Fibroblast of villous mesenchyme (primary cell): ENCODE data around the gene CEP104. TPM values are rescaled to one million over a fixed set of nuclear protein-coding genes. Genes with fewer than 3 reads are reported as not detected.

Source experiments
- DNase-seq: peaks from one replicate; pipeline ENCODE4 v3.0.0-alpha.2; 2010; ENCODE audit warnings: low read depth
- H3K4me3 ChIP-seq: 2 replicates; pipeline ENCODE4 v1.5.1; 2011; ENCODE audit warnings: low read depth, mild to moderate bottlenecking, low read length
- small RNA-seq: library from RNA; depleted of rRNA; stranded (forward); fragments of <200 nt; gene quantifications from one replicate; pipeline ENCODE3, GENCODE V24; 2012
- total RNA-seq: library from RNA; depleted of rRNA; stranded (reverse); fragments of >200 nt; gene quantifications from 2 replicates; pipeline ENCODE4 v1.2.3, GENCODE V29; 2012
- TF ChIP-seq, protein P1 (sequence below): IDR thresholded peaks from 2 replicates; pipeline ENCODE4 v1.5.1; 2012; ENCODE audit warnings: low read depth, mild to moderate bottlenecking, low read length; ENCODE audit not compliant: insufficient read depth

The CEP104 gene
- total RNA-seq, 1 donor: 28.1 TPM

DNA sequence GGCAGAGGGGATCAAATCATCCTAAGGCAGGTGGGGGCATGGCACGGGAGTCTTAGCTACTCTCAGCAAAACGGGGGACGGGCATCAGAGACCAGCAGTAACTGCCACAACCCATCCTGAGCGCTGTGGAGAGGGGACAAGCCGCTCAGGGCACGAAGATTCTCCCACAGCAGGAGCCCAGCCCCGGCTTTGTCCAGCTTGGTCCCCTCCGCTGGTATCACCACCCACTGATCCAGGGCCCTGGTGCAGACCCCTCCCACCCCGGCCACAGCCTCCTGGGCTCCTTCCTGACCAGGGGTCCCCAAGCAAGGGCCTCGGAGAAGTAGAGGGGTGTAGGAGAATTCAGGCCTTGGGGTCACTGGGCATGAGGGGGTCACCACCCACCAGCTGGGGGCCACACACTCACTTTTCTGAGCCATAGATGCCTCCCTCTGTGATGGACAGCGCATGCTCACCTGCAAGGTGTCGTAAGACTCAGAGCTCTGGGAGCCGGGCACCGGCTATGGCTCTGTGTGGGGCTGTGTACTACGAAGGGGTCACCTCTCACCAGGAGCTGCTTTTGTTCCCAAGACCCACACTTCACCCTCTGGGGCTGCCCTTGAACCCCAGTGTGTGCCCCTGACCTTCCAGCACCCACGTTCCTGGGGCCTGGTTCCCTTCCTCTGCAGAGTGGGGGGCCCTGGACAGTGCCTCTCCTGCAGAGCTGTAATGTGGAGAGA, 86.8 kb downstream of the CEP104 start:
- DNase-seq: no peak
- TF ChIP-seq, protein P1, sequence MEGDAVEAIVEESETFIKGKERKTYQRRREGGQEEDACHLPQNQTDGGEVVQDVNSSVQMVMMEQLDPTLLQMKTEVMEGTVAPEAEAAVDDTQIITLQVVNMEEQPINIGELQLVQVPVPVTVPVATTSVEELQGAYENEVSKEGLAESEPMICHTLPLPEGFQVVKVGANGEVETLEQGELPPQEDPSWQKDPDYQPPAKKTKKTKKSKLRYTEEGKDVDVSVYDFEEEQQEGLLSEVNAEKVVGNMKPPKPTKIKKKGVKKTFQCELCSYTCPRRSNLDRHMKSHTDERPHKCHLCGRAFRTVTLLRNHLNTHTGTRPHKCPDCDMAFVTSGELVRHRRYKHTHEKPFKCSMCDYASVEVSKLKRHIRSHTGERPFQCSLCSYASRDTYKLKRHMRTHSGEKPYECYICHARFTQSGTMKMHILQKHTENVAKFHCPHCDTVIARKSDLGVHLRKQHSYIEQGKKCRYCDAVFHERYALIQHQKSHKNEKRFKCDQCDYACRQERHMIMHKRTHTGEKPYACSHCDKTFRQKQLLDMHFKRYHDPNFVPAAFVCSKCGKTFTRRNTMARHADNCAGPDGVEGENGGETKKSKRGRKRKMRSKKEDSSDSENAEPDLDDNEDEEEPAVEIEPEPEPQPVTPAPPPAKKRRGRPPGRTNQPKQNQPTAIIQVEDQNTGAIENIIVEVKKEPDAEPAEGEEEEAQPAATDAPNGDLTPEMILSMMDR: no peak
- H3K4me3 ChIP-seq: no peak overlapping the region

DNA sequence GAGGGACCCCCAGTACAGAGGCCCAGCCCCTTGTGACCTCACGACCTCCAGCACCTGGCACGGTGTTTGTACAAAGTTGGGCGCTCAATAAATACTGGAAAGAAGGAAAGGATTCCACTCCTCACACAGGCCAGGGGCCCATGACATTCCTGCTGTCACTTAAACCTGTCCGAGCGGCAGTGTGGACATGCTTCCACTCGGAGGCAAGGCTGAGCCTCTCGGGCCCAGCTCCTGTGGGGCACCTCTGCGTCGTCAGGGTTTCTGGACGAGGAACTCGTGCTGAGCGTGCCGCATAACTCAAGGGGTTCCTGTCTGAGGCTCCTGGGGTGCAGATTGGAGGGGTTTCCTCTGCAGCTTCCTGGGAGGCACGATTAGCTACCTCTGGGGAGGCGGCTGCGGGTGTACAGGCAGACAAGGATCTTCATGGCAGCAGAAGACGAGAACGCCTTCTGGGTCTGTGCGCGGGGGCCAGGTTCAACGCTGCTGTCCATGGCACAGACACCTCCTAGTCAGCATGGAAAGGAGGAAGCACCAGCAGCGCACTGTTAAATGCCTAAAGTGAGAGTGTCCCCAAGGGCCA, 88.1 kb downstream of the CEP104 start:
- TF ChIP-seq, protein P1: no peak
- no peak for DNase-seq
- H3K4me3 ChIP-seq: no peak overlapping the region

DNA sequence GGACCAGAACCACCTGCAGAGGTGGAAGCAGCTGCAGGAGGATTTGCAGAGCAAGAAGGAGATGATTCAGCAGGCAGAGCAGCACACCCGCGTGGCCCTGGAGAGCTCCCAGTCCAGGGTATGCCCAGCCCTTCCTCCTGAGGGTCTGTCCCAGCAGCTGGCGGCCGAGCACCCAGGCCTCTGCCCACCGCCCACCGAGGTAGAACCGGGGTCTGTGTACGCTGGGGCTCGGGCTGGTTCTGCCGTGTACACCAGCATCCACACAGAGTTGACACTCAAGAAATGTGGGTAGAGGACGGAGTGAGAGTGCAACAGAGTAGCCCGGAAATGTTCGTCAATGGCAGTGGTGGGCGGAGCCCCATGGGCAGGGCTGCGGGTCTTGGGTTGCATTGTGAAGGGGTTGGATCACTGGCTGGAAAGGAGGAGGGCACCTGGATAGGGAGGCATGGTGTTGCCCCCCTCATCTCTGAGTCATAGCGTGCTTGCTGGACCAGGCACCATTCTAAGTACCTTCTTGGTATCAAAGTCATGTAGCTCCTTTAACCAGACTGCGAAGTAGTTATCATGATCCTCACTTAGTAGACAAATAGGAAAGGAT, 89.6 kb downstream of the CEP104 start:
- no peak overlapping the region for H3K4me3 ChIP-seq
- TF ChIP-seq, protein P1: no peak
- no peak for DNase-seq

DNA sequence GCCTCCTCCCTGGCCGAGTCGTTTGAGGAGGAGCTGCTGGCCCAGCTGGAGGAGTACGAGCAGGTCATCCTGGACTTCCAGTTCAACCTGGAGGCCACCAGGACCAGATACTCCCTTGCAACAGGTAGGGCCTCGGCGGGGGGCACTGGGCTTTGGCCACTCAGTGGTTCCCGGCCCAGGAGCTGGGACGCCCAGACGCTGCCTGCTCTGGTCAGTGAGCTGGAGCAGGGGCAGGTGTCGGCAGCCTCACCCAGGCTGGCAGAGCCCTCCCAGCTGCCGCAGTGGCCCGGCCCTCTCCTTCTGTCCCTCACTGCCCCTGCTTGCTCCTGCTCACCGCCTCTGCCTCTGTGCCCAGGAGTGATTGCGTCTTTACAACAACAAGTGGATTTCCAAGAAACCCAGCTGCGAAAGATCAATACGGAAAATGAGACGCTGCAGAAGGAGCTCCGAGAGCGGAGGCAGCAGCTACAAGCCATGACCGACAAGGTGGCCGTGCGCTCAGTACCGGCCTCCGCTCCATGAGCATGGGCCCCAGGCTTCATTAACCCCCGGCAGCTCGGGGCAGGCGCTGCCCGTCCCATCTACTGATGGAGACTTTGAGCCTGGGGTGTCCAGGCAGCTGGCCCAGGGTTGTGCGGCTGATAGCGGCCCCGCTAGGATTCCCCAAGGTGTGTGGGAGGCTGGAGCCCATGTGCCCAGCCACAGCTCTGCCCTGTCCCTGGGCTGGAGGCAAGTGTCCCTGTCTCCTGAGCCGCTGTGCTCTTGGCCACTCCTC, 93.5 kb downstream of the CEP104 start:
- no peak for DNase-seq

DNA sequence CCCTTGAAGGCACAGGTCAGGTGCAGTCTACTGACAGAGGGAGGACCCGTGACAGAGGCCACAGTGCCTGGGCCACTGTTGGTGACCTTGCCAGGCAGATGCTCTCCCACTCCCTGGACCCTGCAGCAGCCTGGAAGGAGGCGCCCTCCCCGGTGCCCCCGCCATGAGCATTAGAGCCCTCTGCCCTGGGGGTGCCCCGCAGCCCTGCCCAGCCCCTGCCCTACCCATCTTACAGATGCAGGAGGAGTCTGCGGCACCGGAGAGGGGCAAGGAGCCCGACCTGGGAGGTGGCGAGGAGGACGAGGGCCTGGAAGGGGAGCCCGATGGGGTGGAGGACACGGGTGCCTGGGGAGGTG, 94.2 kb downstream of the CEP104 start:
- H3K4me3 ChIP-seq: no peak overlapping the region
- TF ChIP-seq, protein P1: no peak
- DNase-seq: no peak

More for the DNA sequence above, 93.5 kb downstream of the CEP104 start:
- H3K4me3 ChIP-seq: no peak overlapping the region
- TF ChIP-seq, protein P1: no peak

DNA sequence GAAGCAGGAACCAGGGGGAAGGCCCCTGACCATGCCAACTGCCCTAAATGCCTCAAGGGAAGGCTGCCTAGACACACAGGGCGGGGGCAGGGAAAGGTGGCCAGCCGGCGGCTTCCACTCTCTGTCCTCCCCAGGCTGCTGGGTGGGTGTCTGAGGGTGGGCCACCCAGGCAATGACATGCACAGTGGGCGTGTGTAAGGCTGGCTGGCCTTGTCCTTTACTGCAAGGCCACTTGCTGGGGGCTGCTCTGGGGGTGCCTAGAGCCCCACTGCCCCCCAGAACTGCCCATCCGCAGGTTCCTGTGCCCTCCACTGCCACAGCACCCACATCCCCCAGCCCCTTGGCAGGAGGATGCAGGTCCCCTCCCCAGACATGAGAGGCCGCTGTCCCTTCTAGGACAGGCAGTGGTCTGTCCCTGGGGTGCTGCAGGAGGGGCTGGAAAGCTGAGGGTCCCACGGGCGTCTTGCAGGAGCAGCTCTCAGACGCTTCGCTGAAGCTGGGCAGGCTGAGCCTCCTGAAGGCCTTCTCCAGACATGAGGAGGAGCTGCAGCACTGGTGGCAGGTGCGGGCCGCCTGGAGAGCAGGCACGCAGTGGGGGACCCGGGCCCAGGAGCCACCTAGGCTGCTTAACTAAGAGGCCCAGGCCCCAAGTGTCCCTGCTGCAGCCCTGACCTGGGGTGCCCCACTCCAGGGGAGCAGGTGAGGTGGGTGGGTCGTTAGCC, 94.7 kb downstream of the CEP104 start:
- H3K4me3 ChIP-seq: no peak overlapping the region
- DNase-seq: no peak
- TF ChIP-seq, protein P1: no peak

Small RNA genes lying within 50 kb of the gene (small RNA-seq; reads per million reads assigned to genes)
- gene RN7SL574P: not detected

Other genes starting within 250 kb of the CEP104 start
- gene MEGF6, start 245.7 kb downstream of the CEP104 start, total RNA-seq: 2.2 and 7.1 TPM in 2 replicates
- 19.4 and 20.3 TPM in 2 replicates for gene TPRG1L, start 232.2 kb downstream of the CEP104 start, total RNA-seq
- 9.7 and 12.5 TPM in 2 replicates for gene WRAP73, start 207.1 kb downstream of the CEP104 start, total RNA-seq
- gene TP73, start 204.7 kb downstream of the CEP104 start, total RNA-seq: not detected in 2 replicates
- not detected in 2 replicates for gene CCDC27, start 104.8 kb downstream of the CEP104 start, total RNA-seq
- gene SMIM1, start 84.5 kb downstream of the CEP104 start, total RNA-seq: 1.7 and 3.5 TPM in 2 replicates
- gene LRRC47, start 60.7 kb downstream of the CEP104 start, total RNA-seq: 29.0 and 31.1 TPM in 2 replicates
- 4.7 and 6.8 TPM in 2 replicates for gene DFFB, start 265 bp upstream of the CEP104 start, total RNA-seq
- gene C1orf174, start 43.1 kb upstream of the CEP104 start, total RNA-seq: 25.4 and 31.1 TPM in 2 replicates